Activated T-cell treated with anti-CD3 and anti-CD28 coated beads, Interleukin-2, amount 50 U/mL, for 72 hours (primary cell): Measurements from ENCODE around the gene BAZ1A. TPM values are rescaled to one million over a fixed set of nuclear protein-coding genes. Genes with fewer than 3 reads are reported as not detected.

Experiments used
- total RNA-seq, 2 donors: library from RNA; stranded (reverse); gene quantifications; one replicate each; pipeline ENCODE4 v1.2.3, GENCODE V29; 2022

Gene BAZ1A
- total RNA-seq, 2 donors from 2014 or later, result 44.4 to 57.2 TPM

Other genes with a start within 250 kb of the BAZ1A start
- gene SNX6, start 245.2 kb downstream of the BAZ1A start, total RNA-seq, result 10 to 100 TPM; 90.9 to 93.9 TPM
- 10 to 100 TPM in 1 of 2 donors, 1 to 10 TPM in 1; 8.2 to 12.5 TPM for gene CFL2, start 160.8 kb downstream of the BAZ1A start, total RNA-seq
- gene SRP54, start 107.6 kb upstream of the BAZ1A start, total RNA-seq, result 10 to 100 TPM; 81.6 to 84.3 TPM
- gene FAM177A1, start 170.9 kb upstream of the BAZ1A start, total RNA-seq, result 10 to 100 TPM; 53.6 to 62.7 TPM
- 10 to 100 TPM; 66.5 to 83.7 TPM for gene PPP2R3C, start 246.6 kb upstream of the BAZ1A start, total RNA-seq
- 10 to 100 TPM; 33.0 to 36.0 TPM for gene PRORP, start 247.2 kb upstream of the BAZ1A start, total RNA-seq